Measurements from ENCODE around the gene ADGRA1.

DNA sequence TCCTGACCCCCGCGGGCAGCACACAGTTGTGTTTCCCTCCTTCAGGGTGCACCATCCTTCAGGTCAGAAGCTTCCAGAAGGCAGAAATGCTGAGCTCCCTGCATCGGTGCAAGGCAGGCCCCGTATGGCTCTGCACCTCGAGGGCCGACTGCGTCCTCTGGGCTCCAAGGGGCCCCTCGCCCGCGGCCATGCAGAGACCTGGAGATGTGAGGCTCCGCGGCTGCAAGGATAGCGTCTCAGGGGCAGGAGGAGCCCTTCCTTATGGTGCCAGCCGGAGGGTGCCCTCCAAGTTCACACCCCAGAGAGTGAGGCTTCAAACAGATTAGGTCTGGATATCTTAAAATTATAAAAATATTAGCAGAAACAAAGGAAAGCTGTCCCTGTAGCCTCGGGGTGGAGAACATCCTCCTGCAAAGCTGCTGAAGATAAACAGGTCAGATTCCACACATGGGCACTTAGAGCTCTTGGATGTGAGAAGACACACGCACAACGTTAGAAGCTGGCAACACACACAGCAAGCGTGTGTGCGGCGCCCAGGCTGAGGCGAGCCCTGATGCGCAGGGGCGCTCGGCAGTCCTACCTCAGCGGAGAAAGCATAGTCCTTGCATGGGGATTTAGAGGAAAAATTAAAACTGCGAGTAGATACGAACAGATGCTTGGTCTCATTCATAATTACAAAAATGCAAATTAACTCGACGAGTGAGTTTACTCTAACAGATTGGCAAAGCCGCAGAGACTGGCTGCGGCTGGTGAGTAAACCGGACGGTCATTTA is 92.7 kb downstream of the ADGRA1 start:
- TF ChIP-seq ZNF529 (tag by site-specific recombination; IDR thresholded peaks at IDR 0.05; ENCODE audit: insufficient replicate concordance) (no peak), ZNF473 (tag by site-specific recombination; IDR thresholded peaks at IDR 0.05) (no peak)
- TF ChIP-seq, protein P1, sequence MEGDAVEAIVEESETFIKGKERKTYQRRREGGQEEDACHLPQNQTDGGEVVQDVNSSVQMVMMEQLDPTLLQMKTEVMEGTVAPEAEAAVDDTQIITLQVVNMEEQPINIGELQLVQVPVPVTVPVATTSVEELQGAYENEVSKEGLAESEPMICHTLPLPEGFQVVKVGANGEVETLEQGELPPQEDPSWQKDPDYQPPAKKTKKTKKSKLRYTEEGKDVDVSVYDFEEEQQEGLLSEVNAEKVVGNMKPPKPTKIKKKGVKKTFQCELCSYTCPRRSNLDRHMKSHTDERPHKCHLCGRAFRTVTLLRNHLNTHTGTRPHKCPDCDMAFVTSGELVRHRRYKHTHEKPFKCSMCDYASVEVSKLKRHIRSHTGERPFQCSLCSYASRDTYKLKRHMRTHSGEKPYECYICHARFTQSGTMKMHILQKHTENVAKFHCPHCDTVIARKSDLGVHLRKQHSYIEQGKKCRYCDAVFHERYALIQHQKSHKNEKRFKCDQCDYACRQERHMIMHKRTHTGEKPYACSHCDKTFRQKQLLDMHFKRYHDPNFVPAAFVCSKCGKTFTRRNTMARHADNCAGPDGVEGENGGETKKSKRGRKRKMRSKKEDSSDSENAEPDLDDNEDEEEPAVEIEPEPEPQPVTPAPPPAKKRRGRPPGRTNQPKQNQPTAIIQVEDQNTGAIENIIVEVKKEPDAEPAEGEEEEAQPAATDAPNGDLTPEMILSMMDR (tag by site-specific recombination; IDR thresholded peaks at IDR 0.05), result no peak
